HUES6 (cell line): ENCODE measurements around the gene TMCC3.
"Not testable (repeated sequence)": the region's sequence is repeated elsewhere in the genome, so short reads cannot be mapped to it uniquely, and the experiment has no call there.

Experiments
- H3K27ac ChIP-seq: 2 replicates; pipeline ENCODE4 v1.7.0; 2013; ENCODE audit warnings: low read depth, mild to moderate bottlenecking, low read length, inconsistent platforms
- H3K27me3 ChIP-seq: 2 replicates; pipeline ENCODE4 v1.6.1; 2013; ENCODE audit warnings: low read length; ENCODE audit not compliant: control insufficient read depth, insufficient read depth
- H3K36me3 ChIP-seq: 2 replicates; pipeline ENCODE4 v1.6.1; 2013; ENCODE audit warnings: low read length; ENCODE audit not compliant: control insufficient read depth, insufficient read depth
- H3K4me1 ChIP-seq: 2 replicates; pipeline ENCODE4 v1.6.1; 2013; ENCODE audit warnings: low read length; ENCODE audit not compliant: control insufficient read depth, insufficient read depth
- H3K4me3 ChIP-seq: 2 replicates; pipeline ENCODE4 v1.5.1; 2013; ENCODE audit warnings: low read depth, low read length
- H3K9ac ChIP-seq: one replicate; pipeline ENCODE4 v1.6.1; 2013; ENCODE audit warnings: mild to moderate bottlenecking, low read length
- H3K9me3 ChIP-seq: 2 replicates; pipeline ENCODE4 v1.6.1; 2013; ENCODE audit warnings: low read depth, low read length; ENCODE audit not compliant: control insufficient read depth, insufficient read depth

Gene TMCC3

DNA sequence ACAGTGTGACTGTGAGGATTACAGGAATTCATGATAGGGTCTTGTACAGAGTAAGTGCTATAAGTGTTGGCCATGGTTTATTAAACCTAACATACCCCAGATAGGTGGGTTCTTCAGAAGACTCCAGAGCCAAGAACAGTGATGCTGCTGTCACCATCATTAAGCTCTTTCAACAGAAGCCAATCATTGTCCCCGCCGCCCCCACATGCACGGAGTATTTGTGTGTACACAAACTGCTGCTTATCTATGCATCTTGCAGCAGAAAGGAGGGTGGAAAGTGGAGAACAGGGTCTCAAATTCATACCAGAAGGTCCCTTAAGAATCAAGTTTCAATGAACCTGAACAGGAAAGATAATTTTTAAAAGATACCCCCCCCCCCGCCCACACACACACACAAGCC lies 51.2 kb downstream of the TMCC3 start:
- H3K9me3 ChIP-seq: no peaks in the 10 kb centered on the region
- H3K4me1 ChIP-seq: no peaks in the 10 kb centered on the region
- no peak overlapping the region for H3K9ac ChIP-seq
- H3K4me3 ChIP-seq: no peak overlapping the region
- no peaks in the 10 kb centered on the region for H3K27me3 ChIP-seq
- H3K36me3 ChIP-seq: no peaks in the 10 kb centered on the region
- no peak overlapping the region for H3K27ac ChIP-seq

DNA sequence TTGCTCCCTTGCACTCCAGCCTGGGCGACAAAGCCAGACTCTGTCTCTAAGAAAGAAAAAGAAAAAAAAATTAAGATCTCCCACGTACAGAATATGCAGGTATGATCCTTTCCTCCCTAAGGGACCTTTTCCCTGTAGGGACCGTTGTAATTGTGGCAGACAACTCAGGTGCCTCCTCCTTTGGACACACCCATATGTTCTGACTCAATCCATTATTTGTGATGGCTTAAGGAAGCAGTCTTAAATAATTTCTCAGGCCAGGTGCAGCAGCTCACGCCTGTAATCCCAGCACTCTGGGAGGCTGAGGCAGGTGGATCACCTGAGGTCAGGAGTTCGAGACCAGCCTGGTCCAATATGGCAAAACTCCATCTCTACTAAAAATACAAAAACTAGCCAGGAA lies 53.1 kb downstream of the TMCC3 start:
- no peak overlapping the region for H3K4me3 ChIP-seq
- H3K36me3 ChIP-seq: no peaks in the 10 kb centered on the region
- H3K9me3 ChIP-seq: no peaks in the 10 kb centered on the region
- H3K9ac ChIP-seq: no peak overlapping the region
- no peaks in the 10 kb centered on the region for H3K4me1 ChIP-seq
- H3K27me3 ChIP-seq: no peaks in the 10 kb centered on the region
- no peak overlapping the region for H3K27ac ChIP-seq

DNA sequence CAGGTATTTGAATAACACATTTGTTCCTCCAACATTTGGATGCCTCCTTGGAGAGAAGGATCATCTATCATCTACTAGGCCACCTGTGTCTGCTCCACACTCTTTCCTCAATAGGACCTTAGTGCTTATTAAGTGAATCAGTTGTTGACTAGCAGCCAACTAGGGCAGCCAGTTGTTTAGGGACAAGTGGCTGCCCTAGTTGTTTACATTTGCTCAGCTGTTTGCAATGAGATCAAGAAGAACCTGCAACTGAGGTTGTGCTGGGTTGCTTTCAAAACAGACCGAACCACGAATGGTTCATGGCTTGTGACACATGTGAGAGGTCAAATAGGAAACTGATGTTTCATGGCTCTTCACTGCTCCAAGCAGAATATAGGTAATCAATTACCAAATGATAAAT lies 53.8 kb downstream of the TMCC3 start:
- no peaks in the 10 kb centered on the region for H3K4me1 ChIP-seq
- no peak overlapping the region for H3K9ac ChIP-seq

DNA sequence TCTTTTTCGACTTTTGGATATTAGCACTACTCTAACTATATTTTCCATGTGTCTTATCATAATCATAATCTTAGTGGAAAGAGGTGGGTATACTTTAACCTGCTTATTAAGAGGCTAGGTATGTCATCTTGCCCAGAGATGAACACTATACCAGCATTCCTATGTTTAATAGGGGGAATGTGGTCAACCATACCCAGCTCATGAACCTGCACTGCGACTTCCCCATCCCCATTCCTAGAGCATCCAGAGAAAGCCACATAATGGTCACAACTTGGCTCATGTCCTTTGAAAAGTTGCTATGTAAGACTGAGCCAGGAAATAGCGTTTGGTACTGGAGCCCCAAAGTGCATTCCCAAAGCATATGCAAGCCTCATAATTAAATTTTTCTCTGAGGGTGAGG lies 55.2 kb downstream of the TMCC3 start:
- Histone ChIP-seq H3K9ac (no peak overlapping the region), H3K4me3 (no peak overlapping the region), H3K27ac (no peak overlapping the region), H3K36me3 (no peaks in the 10 kb centered on the region), H3K4me1 (no peaks in the 10 kb centered on the region), H3K27me3 (no peaks in the 10 kb centered on the region), H3K9me3 (no peaks in the 10 kb centered on the region)

More for the DNA sequence above, 53.8 kb downstream of the TMCC3 start:
- Histone ChIP-seq H3K27me3 (no peaks in the 10 kb centered on the region), H3K9me3 (no peaks in the 10 kb centered on the region), H3K4me3 (no peak overlapping the region), H3K27ac (no peak overlapping the region), H3K36me3 (no peaks in the 10 kb centered on the region)

DNA sequence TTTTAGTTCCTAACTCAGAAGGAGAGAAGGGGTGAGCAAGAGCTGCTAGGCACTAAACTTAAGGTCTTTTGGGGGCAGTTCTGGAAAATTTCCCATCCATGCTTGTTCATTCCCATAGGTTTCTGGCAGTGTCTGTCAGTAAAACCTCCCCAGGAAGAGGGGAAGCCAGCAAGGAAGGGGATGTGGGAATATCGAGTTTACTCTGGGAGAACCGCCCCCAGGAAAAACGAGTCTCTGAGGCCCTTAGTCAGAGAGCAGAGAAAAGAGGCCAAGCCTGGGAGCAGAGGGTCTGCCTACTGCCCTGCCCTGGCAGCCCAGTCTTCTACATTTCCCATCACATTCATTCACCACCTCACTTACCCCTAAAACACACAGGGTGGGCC lies 55.9 kb downstream of the TMCC3 start:
- no peak overlapping the region for H3K9ac ChIP-seq
- H3K4me1 ChIP-seq: no peaks in the 10 kb centered on the region

DNA sequence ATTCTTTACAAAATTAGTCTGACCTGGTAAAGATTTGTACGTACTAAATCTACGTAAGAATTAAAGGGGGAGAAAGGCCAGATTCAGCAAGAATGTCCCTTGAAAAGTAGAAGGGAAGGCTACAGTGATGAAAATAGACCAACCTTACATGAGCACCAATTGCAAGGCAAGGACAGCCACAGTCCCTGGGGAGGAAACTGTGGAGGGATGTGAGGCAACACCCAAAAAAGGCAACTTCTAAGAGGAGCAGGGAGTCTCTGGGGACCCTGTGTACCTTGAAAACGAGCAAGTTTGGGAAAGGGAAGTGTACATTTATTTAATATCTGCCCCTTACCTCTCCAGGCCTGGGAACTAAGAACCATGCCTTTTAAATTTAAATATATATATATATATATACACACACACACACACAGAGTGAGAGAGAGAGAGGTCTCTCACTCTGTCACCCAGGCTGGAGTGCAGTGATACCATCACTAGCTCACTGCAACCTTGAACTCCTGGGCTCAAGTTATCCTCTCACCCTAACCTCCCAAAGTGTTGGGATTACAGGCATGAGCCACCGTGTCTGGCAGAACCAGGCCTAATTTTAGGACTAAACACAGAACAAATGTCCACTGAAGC lies 56.4 kb downstream of the TMCC3 start:
- Histone ChIP-seq H3K27me3 (no peaks in the 10 kb centered on the region), H3K4me3 (no peak overlapping the region), H3K4me1 (no peaks in the 10 kb centered on the region), H3K36me3 (no peaks in the 10 kb centered on the region), H3K9me3 (no peaks in the 10 kb centered on the region), H3K27ac (no peak overlapping the region), H3K9ac (no peak overlapping the region)

More for the DNA sequence above, 55.9 kb downstream of the TMCC3 start:
- H3K9me3 ChIP-seq: no peaks in the 10 kb centered on the region
- no peak overlapping the region for H3K27ac ChIP-seq
- H3K4me3 ChIP-seq: no peak overlapping the region
- H3K36me3 ChIP-seq: no peaks in the 10 kb centered on the region
- H3K27me3 ChIP-seq: no peaks in the 10 kb centered on the region

DNA sequence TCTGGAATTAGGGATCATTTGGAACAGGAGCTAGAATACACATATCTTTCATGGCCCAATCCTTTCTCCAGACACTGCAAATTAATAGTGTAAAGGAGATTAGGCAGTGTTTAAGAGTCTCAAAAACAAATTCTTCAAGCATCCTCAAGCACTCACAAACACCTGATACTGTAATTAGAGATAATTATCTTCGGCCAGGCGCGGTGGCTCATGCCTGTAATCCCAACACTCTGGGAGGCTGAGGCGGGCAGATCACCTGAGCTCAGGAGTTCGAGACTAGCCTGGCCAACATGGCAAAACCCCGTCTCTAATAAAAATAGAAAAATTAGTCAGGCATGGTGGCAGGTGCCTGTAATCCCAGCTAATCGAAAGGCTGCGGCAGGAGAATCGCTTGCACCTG lies 57.6 kb downstream of the TMCC3 start:
- not testable (repeated sequence) for H3K36me3 ChIP-seq, H3K27me3 ChIP-seq, H3K9me3 ChIP-seq, H3K4me3 ChIP-seq, H3K27ac ChIP-seq, H3K4me1 ChIP-seq, H3K9ac ChIP-seq

DNA sequence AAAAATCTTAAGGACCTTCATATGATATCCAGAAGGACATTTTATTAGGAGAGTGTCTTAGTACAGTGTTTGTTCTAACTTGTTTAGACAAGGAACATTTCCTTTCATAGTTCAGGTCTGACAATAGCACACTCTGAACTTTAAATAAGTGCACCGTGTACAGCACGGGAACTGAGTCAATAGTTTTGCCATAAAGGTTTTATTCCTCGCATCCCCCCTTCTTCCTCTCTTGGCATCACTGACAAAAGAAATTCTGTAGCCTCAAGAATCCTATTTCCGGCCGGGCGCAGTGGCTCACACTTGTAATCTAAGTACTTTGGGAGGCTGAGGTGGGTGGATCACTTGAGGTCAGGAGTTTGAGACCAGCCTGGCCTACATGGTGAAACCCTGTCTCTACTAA lies 58.3 kb downstream of the TMCC3 start:
- Histone ChIP-seq H3K4me1 (0 out of 2 replicates have a peak, but pooled peaks cover 3% of the 10 kb centered on the region), H3K4me3 (no peak overlapping the region), H3K9me3 (no peaks in the 10 kb centered on the region), H3K27ac (no peak overlapping the region), H3K27me3 (no peaks in the 10 kb centered on the region), H3K9ac (no peak overlapping the region), H3K36me3 (no peaks in the 10 kb centered on the region)

DNA sequence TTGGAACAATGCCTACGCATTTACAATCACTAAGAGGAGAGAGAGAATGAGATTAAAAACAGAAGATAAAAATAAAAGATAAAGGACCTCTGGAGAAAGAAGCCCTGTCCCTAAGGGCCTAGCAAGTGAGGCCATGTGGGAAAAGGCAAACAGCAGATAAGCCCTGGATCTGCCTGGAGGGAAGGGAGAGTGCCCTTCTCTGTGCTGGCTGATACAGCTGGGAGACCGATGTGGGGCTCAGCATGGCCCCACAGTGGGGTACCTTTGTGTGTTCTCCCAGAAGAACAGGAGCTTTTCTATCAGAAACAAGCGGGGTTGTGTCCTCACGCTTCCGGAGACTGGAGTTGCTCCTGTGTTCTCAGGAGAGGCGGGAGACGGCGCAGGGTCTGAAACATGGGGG lies 59.9 kb downstream of the TMCC3 start:
- H3K27ac ChIP-seq: no peak overlapping the region
- no peak overlapping the region for H3K9ac ChIP-seq
- no peaks in the 10 kb centered on the region for H3K9me3 ChIP-seq
- no peak overlapping the region for H3K4me3 ChIP-seq
- H3K4me1 ChIP-seq: peaks cover 8% of the 10 kb centered on the region; the same call in 1 of the 2 replicates
- H3K36me3 ChIP-seq: no peaks in the 10 kb centered on the region
- H3K27me3 ChIP-seq: no peaks in the 10 kb centered on the region

DNA sequence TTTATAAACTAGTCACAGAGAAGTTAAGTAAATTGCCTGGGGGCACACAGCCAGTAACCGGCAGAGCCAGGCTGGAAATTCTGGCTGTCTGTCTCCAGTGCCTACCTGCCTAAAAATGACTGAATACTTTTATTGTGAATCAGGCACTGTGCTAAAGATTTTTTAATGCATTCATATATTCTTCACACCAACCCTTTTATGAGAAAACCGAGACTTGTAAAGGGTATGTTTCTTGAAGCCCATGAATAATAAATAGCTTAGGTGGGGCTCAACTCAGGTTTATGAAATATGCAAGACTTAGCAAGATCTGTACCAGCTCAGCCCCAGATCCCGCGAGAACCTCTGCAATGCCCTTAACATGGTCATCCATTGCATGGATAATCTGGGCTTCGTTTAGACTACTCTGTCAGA lies 60.8 kb downstream of the TMCC3 start:
- H3K4me1 ChIP-seq: peaks cover 8% of the 10 kb centered on the region; the same call in 1 of the 2 replicates
- H3K27ac ChIP-seq: no peak overlapping the region
- no peak overlapping the region for H3K9ac ChIP-seq
- no peaks in the 10 kb centered on the region for H3K9me3 ChIP-seq
- H3K36me3 ChIP-seq: no peaks in the 10 kb centered on the region
- H3K27me3 ChIP-seq: no peaks in the 10 kb centered on the region
- H3K4me3 ChIP-seq: no peak overlapping the region

DNA sequence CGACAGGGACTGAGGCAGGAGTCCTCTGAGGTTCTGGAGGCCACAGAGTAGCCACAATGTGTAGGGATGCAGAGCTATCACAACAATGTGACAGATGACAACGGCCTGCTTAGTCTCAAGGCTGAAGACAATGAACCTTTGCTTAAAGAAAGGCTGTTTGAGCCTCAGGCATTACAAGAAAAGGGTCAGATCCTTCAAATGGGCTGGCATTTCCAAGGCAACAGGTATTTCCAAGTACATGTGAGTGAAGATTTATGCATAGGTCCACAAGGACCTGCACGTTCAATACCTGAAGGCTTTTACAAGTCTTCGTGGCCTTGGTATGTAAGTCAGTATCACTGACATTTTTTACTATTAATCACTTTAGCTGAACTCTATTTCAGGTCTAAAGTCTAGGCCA lies 62.0 kb downstream of the TMCC3 start:
- Histone ChIP-seq H3K36me3 (no peaks in the 10 kb centered on the region), H3K4me3 (no peak overlapping the region), H3K4me1 (peaks cover 8% of the 10 kb centered on the region; the same call in 1 of the 2 replicates), H3K27ac (no peak overlapping the region), H3K27me3 (no peaks in the 10 kb centered on the region), H3K9me3 (no peaks in the 10 kb centered on the region), H3K9ac (no peak overlapping the region)
